HG03520 (cell line): ENCODE results near the gene HNRNPAB.
"Not testable (repeated sequence)": the region's sequence is repeated elsewhere in the genome, so short reads cannot be mapped to it uniquely, and the experiment has no call there.

ENCODE experiments used
- ATAC-seq: cut with Tn5 transposase; IDR thresholded peaks from one replicate; pipeline ENCODE4 v1.9.1; 2021; ENCODE audit warnings: mild to moderate bottlenecking, moderate library complexity; ENCODE audit not compliant: unreplicated experiment

HNRNPAB gene

GRCh38 chr5:178196281-178196812 lies 8.0 kb upstream of the HNRNPAB start:
- ATAC-seq: no peak

DNA sequence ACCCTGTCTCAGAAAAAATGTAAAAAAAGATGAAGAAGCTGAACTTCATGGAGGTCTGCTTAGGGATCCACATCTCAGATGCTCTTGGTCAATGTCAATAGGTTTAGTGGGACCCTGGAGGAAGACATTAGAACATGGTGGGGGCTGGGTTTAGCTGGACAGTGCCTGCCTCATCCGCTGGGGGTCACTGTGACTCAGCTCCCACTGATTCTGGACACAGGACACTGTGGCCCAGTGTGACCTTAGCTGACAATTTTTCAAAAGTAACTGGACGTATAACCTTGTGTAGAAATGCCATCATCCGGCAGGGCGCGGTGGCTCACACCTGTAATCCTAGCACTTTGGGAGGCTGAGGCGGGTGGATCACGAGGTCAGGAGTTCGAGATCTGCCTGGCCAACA lies 7.3 kb upstream of the HNRNPAB start:
- no peak for ATAC-seq

DNA sequence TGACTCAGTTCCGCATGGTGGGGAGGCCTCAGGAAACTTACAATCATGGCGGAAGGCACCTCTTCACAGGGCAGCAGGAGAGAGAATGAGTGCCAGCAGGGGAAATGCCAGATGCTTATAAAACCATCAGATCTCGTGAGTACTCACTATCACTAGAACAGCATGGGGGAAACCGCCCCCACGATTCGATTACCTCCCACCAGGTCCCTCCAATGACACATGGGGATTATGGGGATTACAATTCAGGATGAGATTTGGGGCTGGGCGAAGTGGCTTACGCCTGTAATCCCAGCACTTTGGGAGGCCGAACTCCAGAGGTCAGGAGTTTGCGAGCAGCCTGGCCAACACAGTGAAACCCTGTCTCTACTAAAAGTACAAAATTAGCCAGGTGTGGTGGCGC lies 6.2 kb upstream of the HNRNPAB start:
- not testable (repeated sequence) for ATAC-seq

- no peak for ATAC-seq
Observed at GRCh38 chr5:178198706-178199105, 5.6 kb upstream of the HNRNPAB start.

DNA sequence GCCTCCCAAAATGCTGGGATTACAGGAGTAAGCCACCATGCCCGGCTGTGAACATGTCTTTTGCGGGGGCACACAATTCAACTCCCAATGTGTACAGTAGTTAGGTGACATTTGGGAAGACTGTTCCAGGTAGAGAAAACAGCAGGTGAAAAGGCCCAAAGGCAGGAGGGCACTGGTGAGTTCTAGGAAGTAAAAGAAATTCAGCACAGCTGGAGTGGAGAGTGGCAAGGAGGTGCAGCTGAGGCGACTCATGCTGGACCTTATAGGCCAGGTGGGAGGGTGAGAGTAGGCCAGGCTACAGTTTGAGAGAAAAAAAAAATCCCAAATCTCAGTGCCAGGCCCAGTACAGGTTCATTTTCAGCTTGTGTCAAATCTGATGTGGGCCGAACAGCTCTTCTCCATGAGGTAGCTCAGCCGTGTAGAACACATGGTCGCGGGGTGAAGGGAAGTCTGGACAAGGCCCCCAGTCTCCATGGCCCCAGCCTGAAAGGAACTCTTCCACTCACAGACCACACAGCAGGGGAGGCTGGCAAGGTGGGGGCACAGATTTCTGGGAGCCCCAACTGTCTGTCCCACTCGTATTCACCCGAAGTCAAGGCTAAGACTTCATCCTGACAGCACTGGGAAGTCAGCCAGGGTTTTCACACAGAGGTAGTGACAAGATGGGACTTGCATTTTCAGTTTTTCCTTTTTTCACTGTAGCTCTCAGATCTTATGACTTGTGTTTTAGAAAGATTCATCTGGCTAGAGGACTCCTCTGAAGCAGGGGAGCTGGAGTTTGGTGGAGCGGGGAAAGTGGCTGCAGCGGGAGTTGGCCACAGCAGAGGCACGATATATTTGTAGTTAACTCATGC lies 4.5 kb upstream of the HNRNPAB start:
- ATAC-seq: no peak

GRCh38 chr5:178201221-178201926 lies 3.0 kb upstream of the HNRNPAB start:
- ATAC-seq: no peak

DNA sequence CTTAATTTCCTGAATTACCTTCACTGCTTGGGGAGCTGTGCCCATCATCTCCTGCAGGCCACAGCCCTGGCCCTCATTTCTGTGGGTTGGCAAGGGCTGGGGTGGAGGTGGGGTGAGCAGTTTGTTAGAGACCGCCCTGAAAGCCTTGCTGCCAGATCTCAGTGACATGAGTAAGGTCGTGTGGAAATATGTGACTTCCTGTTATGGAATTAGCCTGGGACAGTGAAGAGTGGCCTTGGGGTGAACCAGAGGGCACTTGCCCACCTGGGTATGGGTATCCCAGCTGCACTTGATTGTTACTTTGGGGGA lies 2.5 kb upstream of the HNRNPAB start:
- ATAC-seq: no peak

- ATAC-seq: no peak
Observed at GRCh38 chr5:178202541-178202940, 1.8 kb upstream of the HNRNPAB start.

DNA sequence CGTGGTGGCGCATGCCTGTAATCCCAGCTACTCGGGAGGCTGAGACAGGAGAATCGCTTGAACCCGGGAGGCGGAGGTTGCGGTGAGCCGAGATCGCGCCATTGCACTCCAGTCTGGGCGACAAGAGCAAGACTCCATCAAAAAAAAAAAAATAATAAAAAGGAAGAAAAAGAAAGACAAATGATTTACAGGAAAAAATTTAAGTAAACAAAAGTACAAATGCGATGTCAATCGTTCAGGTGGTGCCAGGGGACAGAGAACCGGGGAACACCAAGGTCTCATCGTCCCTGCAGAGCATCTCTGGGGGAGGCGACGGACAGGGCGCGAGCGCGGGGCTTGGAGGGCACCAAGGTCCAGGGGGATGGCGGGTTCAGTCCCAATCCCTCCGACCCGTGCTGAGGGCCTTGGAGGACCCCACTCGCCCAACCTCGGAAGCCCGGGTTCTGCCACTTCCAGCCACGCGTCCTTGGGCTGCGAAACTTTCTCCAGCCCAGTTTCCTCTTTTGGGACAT lies 607 bp upstream of the HNRNPAB start:
- ATAC-seq: peak; percentile 7

DNA sequence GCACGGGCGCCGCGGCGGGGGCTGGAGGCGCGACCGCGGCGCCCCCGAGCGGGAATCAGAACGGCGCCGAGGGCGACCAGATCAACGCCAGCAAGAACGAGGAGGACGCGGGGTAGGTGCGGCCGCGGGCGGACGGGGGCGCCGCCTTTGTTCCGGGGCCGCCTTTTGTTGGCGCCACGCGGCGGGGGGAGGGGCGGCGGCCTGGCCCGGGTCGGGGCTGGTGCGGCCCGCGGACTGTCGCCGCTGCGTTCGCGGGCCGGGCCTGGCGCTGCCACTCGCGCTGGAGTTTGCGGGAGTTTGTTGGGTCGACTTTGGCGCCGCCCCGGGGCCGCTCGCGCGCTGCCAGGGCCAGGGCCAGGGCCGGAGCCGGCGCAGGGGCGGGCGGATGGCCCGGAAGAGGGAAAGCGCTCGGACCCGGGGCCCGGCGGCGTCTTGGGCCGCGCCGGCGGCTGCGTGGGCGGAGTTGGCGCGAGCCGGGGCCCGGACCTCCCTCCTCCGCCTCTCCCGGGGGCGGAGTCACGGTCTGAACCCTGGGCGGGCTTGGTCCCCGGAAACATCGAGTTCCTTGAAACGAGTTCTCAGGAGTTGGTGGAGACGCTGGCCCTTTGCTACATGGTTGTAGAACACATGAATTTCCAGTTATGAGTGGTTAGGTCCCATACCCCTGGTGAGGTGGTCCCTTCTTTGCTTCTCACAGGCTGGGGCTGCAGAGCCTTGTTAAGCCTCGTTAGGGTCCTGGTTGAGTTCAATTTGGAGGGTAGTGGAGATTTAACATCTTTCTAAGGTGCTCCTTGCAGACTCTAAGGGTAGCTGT lies 809 bp downstream of the HNRNPAB start:
- peak; percentile 43 for ATAC-seq

- ATAC-seq: no peak
Observed at GRCh38 chr5:178205749-178206047, 1.4 kb downstream of the HNRNPAB start.

- ATAC-seq: no peak
Observed at GRCh38 chr5:178206166-178207101, 2.1 kb downstream of the HNRNPAB start.

- no peak for ATAC-seq
Observed at GRCh38 chr5:178207183-178207916, 3.0 kb downstream of the HNRNPAB start.

GRCh38 chr5:178207917-178208280 lies 3.6 kb downstream of the HNRNPAB start:
- no peak for ATAC-seq

DNA sequence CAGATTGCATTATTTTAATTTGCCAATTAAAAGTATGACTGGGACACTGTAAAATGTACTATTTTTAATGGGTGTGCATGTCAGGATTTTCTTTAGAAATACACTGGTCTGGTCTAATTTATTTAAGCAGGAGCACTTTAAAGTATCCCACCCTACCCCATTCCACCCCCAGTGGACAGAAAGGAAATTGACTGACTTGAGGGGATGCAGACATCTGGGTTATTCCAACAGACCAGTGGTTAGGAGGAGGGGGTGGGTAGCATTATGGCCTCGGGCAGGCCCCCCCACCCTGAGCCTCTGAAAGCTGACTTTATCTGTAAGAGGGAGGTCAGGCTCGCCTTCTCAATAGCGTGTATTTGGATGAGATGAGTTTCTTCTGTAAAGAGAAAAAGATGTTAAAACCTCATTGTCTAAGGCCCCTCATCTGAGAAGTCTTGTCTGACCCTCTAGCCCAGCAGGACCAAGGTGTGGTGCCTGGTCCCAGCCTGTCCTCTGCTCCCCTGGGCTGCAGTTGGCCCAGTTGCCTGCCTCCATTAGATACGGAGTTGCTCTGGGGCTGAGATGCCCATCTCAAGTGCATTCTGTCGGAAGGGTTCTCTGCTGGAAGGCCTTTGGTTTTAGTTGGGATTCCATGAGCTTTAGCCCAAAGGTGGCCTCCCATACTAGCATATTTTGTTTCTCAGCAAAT lies 4.4 kb downstream of the HNRNPAB start:
- ATAC-seq: no peak

GRCh38 chr5:178209334-178210072 lies 5.2 kb downstream of the HNRNPAB start:
- ATAC-seq: no peak

GRCh38 chr5:178210073-178210535 lies 5.8 kb downstream of the HNRNPAB start:
- ATAC-seq: no peak

GRCh38 chr5:178210686-178211085 lies 6.4 kb downstream of the HNRNPAB start:
- ATAC-seq: no peak
